Caki2 (cell line): ENCODE results near the gene SLC27A4. TPM values are rescaled to one million over a fixed set of nuclear protein-coding genes. Genes with fewer than 3 reads are reported as not detected.

Experiments used
- DNase-seq: peaks from one replicate; pipeline ENCODE4 v3.0.0-alpha.2; 2015; ENCODE audit warnings: low read depth
- in situ Hi-C: cut with HindIII; loops from 2 replicates; pipeline ENCODE4 v1.10.0; 2016; ENCODE audit warnings: low sequenced_read_pairs, low pct_unique_long_range_greater_than_20kb, mixed read lengths
- total RNA-seq: library from RNA; depleted of rRNA; stranded (reverse); fragments of >200 nt; shearing (Covaris generic); gene quantifications from 2 replicates; pipeline ENCODE4 v1.2.3, GENCODE V29; 2014; ENCODE audit warnings: low replicate concordance

Gene SLC27A4
- total RNA-seq, 1 experiment from 2014 or later = 22.0 TPM

DNA sequence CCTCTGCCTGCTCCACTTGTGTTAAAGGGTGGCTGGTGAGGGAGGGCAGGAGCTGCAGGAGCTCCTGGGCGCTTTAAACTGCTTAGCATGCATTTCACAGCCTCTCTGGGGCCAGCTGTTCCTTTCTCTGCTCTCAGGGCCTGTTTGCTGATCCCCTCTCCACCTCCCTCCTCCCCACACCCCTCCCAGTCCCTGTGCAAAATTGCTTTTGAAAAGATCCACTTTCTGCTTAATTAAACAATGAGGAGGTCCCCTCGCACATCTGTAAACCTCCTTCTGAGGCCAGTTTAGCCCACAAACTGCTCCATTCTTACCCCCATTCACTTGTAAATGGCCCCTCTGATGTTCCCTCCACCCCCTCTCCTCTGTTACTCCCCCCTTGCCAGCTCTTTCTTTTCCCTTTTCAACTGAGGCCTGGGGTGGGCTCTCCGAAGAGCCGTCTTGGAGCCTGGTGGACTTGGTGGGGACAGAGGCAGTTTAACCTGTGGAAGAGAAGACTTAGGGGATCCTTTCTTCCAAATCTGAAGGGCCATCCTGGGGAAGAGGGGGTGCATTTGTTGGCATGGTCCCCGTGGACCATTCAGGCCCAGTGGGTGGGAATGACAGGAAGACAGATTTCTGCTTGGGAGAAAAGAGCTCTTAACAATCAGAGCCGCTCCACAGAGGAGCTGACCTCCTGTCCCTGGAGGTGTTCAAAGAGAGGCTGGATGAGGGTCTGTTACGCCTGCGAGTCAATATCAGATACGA lies 42.9 kb downstream of the SLC27A4 start:
- no peak for DNase-seq
- in situ Hi-C loops = no loop called here

DNA sequence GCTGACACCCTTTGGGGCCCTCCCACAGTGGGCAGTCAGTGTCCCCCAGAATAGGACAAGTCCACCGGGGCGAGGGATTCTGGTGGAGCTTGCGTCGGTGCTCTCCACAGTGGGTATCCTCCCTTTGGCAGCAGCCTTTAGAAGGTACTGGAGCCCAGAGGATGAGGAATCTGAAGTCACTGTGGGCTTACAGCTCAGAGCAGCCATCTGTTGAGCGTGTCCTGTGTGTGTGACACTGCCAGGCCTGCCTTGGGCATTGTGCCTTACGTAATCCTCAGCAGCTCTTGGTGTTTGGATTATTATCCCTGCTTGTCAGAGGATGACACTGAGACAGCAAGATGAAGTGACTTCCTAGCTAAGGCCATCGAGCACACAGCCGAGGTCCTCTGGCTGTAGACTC lies 43.5 kb downstream of the SLC27A4 start:
- in situ Hi-C loops = no loop called here
- DNase-seq = no peak

DNA sequence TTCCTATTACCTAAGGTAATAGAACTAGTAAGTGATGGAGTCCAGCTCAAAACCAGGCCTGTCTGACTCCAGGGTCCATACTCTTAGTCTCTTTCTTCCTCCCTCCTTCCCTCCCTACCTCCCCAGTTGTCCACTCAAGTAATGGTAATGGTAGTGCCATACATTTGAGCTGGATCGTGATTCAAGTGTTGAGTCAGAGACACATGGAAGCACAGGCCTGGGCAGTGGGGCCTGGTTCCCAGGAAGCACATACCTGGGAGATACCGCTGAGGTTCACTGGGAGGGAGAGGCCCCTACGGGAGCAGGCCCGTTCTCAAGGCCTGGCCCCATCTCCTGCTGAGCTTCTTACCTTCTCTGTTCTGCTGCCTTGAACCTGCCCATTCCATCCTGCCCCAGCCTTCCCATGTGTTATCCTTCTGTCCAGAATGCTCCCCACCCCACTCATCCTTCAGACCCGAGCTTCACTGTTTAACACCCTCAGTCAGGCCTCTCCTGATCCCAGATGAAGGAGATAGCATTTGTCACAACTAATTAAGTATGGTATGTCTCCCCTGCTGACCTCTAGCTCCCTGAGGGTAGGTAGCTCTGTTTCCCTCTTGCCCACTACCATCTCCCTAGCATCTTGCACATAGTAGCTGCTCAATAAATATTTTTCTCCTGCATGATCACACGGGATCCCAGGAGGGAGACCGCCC lies 44.6 kb downstream of the SLC27A4 start:
- in situ Hi-C loops = no loop called here
- DNase-seq = no peak

DNA sequence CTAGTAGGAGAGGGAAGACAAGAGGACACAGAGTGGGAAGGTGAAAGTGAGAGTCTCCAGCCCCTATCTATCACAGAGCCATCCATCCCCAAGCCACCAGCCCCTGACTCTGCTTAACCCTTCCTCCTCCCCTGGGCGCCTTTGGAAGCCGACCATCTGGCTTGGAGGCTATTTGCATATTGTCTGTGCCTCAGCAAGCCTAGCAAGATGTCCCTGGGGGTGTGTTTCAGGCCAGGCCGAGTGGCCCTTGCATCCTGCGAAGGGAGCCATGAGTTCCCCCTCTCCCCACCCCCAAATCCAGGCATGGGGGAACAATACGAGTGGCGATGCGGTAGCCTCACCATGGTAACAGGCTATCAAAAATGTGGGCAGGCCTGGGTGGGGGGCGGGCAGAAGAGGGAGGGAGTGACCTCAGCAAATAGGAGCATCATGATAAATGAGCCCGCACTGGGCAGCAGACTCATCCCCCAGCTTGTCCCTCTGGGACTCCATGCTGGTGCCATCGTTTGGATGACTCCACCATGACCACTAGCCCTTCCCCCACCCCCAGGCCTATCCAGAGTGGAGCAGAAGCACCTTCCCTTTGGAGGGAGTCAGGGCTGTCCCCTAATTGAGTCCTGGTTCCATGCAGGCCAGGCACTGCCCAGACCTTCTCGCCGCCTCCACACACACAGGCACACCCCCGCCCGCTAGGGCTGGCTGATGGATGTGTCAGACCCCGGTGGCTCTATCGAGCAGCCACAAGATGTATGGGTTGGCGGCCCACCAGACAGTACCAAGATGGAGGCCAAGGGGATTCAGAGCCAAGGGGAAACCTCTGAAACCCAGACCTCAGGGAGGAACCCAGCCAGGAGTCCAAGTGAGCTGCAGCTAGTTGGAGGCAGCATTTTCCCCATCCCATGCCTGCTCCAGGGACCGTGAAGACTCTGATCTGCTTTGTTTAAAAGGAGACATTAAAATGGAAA lies 45.5 kb downstream of the SLC27A4 start:
- DNase-seq = no peak
- in situ Hi-C loops = no loop called here

DNA sequence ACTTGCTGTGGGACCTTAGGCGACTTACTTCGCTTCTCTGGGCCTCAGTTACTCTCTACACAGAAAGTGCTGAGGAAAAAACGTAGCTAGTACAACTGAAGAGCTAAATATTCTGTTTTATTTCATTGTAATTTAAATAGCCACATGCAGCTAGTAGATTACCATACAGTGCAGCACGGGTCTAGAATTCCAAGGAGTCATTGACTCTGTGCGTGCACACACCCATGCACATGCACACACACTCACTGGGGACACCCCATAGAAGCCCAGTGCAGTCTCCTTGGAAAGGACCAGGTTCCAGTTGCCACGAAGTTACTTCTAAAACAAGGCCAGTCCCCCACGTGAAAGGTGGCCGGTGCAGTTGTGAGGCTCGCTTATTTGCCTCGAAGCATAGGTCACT lies 47.8 kb downstream of the SLC27A4 start:
- DNase-seq = no peak
- in situ Hi-C loops = no loop called here

DNA sequence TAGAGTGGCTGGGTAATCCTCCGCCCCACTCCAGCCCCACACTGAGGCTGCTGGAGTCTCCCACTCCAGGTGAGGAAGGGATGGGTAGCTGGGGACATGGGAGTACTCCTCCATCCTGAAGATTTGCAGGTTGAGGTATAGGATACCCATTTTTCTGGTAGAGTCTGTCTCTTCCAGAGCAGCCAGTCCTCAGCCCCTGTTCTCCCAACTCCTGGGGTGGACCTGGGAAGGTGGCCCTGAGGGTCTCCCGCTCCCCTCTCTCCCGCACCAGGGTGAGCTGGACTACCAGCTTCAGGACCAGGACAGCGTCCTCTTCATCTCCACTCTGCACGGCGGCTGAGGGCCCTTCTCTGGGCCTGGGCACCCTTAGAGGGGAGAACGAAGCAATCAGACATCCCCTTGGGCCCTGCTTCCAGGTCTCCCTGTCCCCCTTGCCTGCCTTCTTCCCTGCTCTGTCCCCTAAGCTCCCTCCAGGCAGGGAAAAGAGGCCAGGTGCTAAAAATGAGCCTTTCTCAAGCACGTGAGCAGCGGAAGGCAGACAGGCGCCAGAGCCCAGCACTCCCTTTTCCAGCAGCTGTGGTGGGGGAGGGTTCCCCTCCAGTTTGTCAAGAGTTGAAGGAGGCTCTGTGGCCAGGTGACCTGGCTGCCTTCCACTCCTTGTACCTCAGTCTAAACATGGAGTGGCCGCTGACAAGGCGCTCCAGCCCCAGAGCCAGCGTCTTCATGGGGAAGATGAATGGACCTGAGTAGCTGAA lies 49.2 kb downstream of the SLC27A4 start:
- in situ Hi-C loops = no loop called here
- DNase-seq = no peak

DNA sequence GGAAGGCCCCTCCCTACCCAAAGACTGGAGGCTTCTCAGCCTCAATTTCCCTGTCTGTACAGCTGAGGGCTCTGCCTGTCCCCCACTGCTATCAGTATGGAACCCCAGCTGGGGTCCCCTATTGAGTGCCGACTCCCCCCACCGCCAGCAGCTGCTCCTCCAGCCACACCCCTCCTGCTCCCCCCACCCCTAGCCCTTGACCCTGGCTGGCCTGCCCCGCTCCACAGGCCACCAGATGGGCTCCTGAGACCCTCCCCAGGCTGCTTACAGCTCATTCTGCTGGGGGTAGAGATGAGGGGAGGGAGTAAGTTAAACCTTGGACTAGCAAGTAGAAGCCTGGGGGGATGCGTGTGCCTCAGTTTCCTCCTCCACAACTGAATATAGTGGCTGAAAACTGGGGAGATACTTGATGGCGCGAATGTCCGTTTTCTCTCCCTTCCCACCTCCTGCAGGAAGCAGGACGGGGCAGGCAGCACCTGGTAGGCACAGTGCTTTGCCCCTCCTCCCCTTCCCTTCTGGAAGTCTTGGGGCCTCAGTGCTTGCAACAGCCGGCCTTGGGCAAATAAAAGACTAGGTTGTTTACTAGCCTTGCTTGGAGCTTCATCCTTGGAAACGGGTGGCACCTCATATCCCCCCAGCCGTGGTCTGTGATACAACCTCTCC lies 50.0 kb downstream of the SLC27A4 start:
- in situ Hi-C loops = no loop called here
- no peak for DNase-seq

DNA sequence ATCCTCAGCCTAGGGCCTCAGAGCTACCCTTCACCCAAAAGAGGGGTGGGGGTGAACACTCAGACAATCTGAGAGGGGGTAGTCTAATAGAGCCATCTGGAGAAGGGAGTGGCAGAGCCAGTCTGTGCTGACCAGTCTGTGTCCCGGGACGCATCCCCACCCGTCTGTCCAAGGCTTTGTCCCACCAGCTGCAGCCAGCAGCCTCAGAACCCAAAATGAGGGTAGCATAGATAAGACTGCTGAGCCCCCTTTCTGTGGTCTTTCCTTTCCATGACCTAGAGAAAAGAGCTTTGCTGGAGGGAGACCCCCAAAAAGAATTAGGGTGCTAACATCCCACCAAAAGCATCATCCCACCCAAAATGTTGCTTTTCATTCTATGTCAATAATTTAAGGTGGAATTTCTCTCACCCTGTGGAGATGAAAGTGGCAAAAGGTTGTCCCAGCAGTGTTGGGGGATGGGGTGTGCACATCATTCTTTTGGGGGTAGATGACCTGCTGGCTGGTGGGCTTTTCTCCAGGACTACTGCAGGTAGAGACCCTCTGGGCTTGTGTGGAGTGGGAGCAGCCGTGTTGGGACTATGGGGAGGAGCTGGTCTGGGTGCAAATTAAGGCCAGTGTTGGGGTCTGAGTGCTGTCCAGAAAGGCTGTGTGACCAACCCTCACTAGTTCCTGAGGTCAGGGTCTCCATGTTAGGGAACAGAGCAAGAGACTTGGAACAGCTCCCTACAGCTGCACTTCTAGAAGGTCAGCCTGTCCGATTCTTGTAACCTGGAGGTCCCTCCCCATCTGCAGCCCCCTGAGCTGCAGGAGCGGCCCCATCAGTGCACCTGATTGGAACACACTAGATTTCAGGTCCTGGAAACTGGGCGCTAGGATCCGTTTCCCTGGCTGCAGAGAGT lies 50.7 kb downstream of the SLC27A4 start:
- no peak for DNase-seq
- in situ Hi-C loops = no loop called here

DNA sequence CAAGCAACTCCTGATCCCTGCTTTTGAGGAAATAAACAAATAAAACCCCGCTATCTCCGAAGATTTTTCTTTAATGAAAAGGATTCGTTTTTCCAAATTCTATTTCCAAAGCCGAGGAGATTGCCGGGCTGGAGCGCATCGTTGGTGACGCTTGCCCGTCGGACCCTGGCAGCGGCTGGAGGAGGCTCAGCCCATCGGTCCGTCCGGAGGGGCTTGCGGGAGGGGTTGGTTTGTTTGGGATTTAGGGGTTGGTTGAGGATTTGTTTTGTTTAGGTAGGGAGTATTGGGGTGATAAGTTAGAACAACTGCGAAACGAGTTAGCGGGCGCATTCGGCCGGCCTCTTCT lies 51.6 kb downstream of the SLC27A4 start:
- in situ Hi-C loops = no loop called here
- DNase-seq = no peak

DNA sequence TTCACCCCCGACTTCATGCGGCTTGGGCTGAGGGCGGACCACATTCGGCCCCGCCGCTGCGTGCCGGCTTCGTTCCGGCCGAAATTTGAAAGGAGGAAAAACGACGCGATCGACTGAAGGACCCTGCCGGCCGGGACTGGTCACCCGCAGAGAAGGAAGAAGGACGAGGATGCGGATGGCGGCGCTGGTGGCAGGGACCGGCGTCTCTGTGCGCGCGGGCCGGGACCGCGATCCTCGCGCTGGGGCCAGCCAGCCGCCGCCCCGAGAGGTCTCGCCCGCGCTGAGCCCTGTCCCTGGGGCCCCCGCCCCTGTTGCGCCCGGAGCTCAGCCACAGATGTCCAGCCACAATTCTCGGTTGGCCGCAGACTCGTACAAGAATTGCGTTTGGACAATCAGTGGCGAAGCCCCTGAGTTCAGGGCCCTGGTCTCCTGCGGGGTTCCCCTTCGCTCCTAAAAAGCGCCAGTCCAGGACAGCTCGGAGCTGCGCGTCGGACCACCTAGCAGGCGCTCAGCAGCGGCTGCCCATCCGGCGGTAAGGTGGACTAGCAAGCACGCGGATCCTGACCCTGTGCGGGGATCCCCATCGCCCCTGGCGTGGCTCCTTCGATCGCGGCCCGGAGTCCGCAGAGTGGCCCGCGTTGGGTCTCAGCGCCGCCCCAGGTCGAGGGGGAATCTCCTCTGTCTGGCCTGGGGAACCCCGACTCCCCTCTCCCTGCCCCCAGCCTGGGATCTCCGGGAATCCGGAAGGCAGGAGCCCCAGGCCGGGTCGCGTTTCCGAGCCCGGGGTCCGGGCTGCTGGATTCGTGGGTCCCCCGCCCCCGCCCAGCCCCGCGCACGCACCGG lies 52.2 kb downstream of the SLC27A4 start:
- in situ Hi-C loops = no loop called here
- DNase-seq = no peak

DNA sequence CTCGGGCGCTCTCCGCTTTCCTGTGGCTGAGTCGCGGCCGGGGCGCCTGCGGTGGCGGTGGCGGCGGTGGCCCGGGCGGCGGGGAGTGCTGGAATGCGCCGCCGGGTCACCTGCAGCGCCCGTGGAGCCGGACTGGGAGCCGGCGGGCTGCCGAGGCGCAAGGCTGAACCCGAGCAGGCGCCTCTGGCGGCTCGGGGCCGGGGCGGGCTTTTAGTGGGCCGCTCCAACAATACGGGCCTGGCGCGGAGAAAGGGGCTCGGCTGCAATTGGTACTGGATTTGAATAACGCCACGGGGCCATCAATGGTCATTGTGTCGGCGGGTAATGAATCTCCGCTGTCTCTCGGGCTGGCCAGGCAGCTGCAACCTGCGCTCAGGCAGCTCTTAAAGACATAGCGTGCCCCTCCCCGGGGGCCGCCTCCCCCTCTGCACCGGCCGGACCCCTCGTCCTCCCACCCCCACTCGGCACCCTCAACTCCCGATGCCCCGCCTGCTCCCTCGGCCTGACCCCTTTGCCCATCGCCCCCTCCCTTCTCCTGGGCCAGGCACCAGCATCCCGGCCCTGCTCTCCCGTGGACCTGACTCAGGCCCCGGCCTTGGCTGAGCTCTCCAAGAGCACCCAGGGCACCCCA lies 52.9 kb downstream of the SLC27A4 start:
- in situ Hi-C loops = no loop called here
- DNase-seq = no peak

DNA sequence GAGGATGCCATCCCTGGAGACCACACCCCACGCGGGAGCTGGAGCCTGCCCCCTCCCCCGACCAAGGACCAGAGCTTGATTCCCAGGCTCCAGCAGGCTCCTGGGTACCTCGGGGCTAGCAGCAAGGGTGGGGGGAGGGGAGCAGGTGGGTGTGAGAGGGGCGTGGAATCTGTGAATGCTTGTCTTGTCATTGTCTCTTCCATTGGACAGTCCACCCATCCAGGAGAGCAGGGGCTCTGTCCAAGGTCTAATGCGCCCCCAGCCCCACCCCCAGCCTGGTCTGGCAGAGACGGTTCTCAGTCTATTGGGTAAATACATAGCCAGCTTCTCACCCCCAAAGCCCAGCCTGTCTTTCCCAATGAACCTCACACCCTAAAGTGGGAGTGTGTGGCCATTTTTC lies 53.6 kb downstream of the SLC27A4 start:
- DNase-seq = no peak
- in situ Hi-C loops = no loop called here

DNA sequence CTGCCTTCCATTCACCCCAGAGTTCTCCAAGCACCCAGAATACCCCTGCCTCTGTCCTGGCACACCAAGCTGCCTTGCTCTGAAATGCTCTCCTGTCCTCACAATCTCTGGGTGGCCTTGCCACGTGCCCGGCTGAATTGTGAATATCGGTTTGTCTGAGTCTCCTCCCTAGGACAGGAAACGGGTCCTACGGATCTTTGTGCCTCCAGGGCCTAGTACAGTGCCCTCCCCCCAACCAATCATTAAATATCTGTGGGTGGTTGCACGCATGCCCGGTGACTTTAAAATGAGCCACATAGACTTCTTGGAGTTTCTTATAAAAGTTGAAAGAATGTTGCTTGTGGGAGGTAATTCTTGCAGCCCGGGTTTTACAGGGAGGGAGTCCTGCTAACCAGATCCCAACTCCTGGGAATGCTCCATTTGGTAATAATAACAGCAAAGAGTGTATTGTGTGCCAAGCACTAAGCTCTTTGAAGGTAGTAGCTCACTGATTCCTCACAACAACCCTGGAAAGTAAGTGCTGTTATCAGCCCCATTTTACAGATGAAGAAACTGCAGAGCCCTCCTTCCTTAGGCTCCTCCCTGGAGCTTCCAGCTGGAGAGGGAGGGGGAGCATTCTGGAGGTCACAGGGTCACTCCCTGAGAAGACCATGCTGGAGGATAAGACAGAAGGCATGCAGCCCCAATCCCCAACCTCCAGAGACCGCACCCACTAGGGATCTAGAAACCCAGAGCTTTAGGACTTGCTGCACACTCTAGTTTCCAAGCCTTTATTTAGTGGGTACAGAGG lies 54.2 kb downstream of the SLC27A4 start:
- in situ Hi-C loops = no loop called here

DNA sequence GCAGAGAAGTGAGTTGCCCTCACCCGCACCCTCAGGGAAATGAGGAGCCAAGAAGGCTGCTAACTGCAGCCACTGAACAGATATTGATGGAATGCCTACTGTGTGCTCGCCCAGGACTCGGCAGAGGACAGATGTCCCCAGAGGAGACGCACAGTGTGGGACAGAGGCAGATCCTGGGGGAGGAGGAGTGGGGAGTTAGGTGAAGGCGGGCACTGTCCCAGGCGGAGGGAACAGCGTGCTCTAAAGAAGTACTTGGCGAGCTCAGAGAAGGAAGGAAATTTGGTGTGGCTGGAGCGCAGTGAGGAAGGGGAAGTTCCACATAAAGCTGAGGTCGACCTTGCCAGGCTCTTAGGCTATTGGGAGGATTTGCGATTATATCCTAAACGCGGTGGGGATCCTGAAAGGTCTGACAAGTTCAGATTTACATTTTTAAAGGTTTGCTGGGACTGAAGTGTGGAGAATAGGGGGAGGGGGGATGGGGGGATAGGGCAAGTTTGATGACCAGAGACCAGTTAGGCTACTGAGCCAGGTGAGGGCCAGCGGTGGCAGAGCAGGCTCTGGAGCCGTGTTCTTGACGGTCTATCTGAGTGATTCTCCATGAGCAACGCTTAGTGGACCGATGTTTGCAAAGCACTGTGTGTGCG lies 56.8 kb downstream of the SLC27A4 start:
- in situ Hi-C loops = no loop called here
- no peak for DNase-seq

More for the DNA sequence above, 54.2 kb downstream of the SLC27A4 start:
- DNase-seq = no peak

DNA sequence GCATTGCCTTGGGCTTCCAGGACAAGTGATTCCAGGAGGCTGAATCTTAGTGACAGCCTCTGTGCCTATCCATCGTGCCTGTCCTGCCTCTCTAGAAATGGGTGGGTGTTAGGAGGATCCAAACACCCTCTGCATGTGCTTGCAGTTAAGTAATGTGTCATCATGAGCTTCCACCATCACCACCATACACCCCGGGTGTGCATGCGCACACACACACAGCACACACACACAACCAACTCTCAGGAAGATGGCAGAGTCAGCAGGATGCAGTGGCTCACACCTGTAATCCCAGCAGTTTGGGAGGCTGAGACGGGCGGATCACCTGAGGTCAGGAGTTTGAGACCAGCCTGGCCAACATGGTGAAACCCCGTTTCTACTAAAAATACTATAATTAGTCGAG lies 57.5 kb downstream of the SLC27A4 start:
- no peak for DNase-seq
- in situ Hi-C loops = no loop called here
